HG03039 (cell line): ENCODE measurements around the gene HLA-DRB5.
A peak's percentile ranks its signal among the peaks of the same experiment; 100 is the strongest.
"Not testable (repeated sequence)": the region's sequence is repeated elsewhere in the genome, so short reads cannot be mapped to it uniquely, and the experiment has no call there.

Source experiments
- ATAC-seq: cut with Tn5 transposase; IDR thresholded peaks from one replicate; pipeline ENCODE4 v1.9.1; 2021; ENCODE audit warnings: mild to moderate bottlenecking, moderate library complexity; ENCODE audit not compliant: unreplicated experiment

HLA-DRB5 gene

GRCh38 chr6:32517654-32518445 is 12.2 kb downstream of the HLA-DRB5 start:
- no peak for ATAC-seq

- ATAC-seq, result no peak
These were observed 29.1 kb downstream of the HLA-DRB5 start for GRCh38 chr6:32501016-32501415.

GRCh38 chr6:32492351-32492750 is 37.7 kb downstream of the HLA-DRB5 start:
- no peak for ATAC-seq

GRCh38 chr6:32491700-32492099 is 38.4 kb downstream of the HLA-DRB5 start:
- no peak for ATAC-seq

GRCh38 chr6:32488083-32488482 is 42.0 kb downstream of the HLA-DRB5 start:
- no peak for ATAC-seq

GRCh38 chr6:32484614-32484998 is 45.5 kb downstream of the HLA-DRB5 start:
- ATAC-seq, result no peak

GRCh38 chr6:32483968-32484613 is 46.0 kb downstream of the HLA-DRB5 start:
- ATAC-seq, result no peak

- no peak for ATAC-seq
These were observed 54.5 kb downstream of the HLA-DRB5 start for GRCh38 chr6:32475392-32476206.

- peak; percentile 93 for ATAC-seq
These were observed 56.4 kb downstream of the HLA-DRB5 start for GRCh38 chr6:32473376-32474348.

- ATAC-seq, result no peak
These were observed 57.2 kb downstream of the HLA-DRB5 start for GRCh38 chr6:32472781-32473375.

GRCh38 chr6:32467743-32468503 is 62.2 kb downstream of the HLA-DRB5 start:
- ATAC-seq, result not testable (repeated sequence)
